Panc1 (cell line): ENCODE data around the gene KNDC1.

ENCODE experiments used
- POLR2AphosphoS5 ChIP-seq: IDR thresholded peaks from 2 replicates; pipeline ENCODE4 v1.6.1; 2012; ENCODE audit warnings: mild to moderate bottlenecking, low read depth, low read length, moderate library complexity
- REST ChIP-seq, 2 experiments: IDR thresholded peaks; 2 replicates each; pipeline ENCODE4 v1.6.1; 2011 to 2012; ENCODE audit warnings: low read depth in 2 of 2, control low read depth in 1 of 2, low read length in 1 of 2, mild to moderate bottlenecking in 1 of 2, moderate library complexity in 1 of 2; ENCODE audit not compliant: insufficient read depth in 1 of 2
- SIN3A ChIP-seq: IDR thresholded peaks from 2 replicates; pipeline ENCODE4 v1.6.1; 2012; ENCODE audit warnings: low read depth, mild to moderate bottlenecking, low read length, moderate library complexity, borderline replicate concordance; ENCODE audit not compliant: insufficient read depth
- TCF7L2 ChIP-seq: IDR thresholded peaks from 2 replicates; pipeline ENCODE4 v1.6.1; 2011; ENCODE audit warnings: mild to moderate bottlenecking, low read depth, low read length, inconsistent platforms
- TF ChIP-seq, protein P1 (sequence below): fragments of 450-650 bp; IDR thresholded peaks from 2 replicates; pipeline ENCODE4 v1.5.1; 2017; ENCODE audit warnings: mild to moderate bottlenecking

DNA sequence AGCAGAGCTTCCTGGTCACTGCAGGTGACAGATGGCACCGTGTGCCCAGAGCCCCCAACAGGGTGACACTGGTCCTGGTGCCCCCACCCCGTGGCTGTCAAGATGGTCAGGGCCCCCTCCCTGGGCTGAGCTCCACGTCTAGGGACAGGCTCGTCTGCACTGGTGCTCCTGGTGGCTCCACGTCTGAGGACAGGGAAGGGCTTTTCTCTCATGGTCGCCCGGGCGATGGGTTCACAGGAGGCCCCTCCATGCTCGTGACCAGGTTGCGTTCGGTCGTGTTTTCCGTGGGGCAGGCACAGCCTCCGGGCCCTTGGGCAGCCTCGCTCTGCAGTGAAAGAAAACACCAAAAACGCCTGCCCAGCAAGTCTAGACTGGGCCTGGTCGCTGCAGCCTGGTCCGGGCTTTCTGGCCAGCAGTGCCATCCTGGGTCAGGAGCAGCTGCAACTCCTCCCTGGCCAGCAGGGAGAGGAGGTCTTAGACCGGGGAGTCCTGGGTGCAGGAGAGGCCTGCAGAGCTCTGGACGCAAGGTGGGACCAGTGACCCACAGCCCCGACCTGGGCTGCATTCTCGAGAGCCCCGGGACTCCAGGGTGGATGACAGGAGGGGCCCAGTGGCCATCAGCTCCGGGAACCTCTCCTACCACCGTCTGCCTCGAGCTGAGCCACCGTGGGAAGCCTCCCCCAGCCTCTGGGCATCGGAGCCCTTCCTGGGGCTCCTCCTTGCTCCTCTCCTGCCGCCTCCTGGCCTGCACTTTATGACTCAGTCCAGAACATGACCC, 42.1 kb downstream of the KNDC1 start:
- TF ChIP-seq, protein P1, sequence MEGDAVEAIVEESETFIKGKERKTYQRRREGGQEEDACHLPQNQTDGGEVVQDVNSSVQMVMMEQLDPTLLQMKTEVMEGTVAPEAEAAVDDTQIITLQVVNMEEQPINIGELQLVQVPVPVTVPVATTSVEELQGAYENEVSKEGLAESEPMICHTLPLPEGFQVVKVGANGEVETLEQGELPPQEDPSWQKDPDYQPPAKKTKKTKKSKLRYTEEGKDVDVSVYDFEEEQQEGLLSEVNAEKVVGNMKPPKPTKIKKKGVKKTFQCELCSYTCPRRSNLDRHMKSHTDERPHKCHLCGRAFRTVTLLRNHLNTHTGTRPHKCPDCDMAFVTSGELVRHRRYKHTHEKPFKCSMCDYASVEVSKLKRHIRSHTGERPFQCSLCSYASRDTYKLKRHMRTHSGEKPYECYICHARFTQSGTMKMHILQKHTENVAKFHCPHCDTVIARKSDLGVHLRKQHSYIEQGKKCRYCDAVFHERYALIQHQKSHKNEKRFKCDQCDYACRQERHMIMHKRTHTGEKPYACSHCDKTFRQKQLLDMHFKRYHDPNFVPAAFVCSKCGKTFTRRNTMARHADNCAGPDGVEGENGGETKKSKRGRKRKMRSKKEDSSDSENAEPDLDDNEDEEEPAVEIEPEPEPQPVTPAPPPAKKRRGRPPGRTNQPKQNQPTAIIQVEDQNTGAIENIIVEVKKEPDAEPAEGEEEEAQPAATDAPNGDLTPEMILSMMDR: no peak
- TF ChIP-seq POLR2AphosphoS5 (no peak), TCF7L2 (no peak), REST (IDR thresholded peaks at IDR 0.05; ENCODE audit: insufficient read depth in 1 of 2, low read depth in 2 of 2, low read length in 1 of 2) (no peak), SIN3A (no peak)
